Activated CD4-positive, alpha-beta T cell treated with anti-CD3 and anti-CD28 coated beads, Interleukin-10, Interleukin-2, amounts not matched to agents 100 ng/mL and 50 ng/mL, durations not matched to agents 16 hours and 8 hours (primary cell): ENCODE measurements around the gene TLE4.

Experiments used
- DNase-seq: peaks from one replicate; pipeline ENCODE4 v3.0.0-alpha.2; 2020

TLE4 gene

GRCh38 chr9:79694676-79695400, 123.1 kb downstream of the TLE4 start:
- peak; percentile 21 for DNase-seq

- peak; percentile 37 for DNase-seq
These were observed 123.9 kb downstream of the TLE4 start for GRCh38 chr9:79695531-79696175.

GRCh38 chr9:79698967-79699366, 127.2 kb downstream of the TLE4 start:
- no peak for DNase-seq

GRCh38 chr9:79699479-79699878, 127.7 kb downstream of the TLE4 start:
- DNase-seq: no peak

- DNase-seq: no peak
These were observed 129.0 kb downstream of the TLE4 start for GRCh38 chr9:79700607-79701360.

- no peak for DNase-seq
These were observed 129.9 kb downstream of the TLE4 start for GRCh38 chr9:79701651-79702050.

- no peak for DNase-seq
These were observed 133.9 kb downstream of the TLE4 start for GRCh38 chr9:79705704-79706103.

- DNase-seq: no peak
These were observed 134.7 kb downstream of the TLE4 start for GRCh38 chr9:79706512-79706911.

GRCh38 chr9:79707589-79707988, 135.8 kb downstream of the TLE4 start:
- DNase-seq: peak; percentile 35

GRCh38 chr9:79708541-79708940, 136.8 kb downstream of the TLE4 start:
- no peak for DNase-seq

GRCh38 chr9:79709743-79710674, 138.2 kb downstream of the TLE4 start:
- no peak for DNase-seq

- no peak for DNase-seq
These were observed 140.1 kb downstream of the TLE4 start for GRCh38 chr9:79711874-79712273.

- DNase-seq: no peak
These were observed 147.3 kb downstream of the TLE4 start for GRCh38 chr9:79719021-79719420.

- DNase-seq: no peak
These were observed 148.2 kb downstream of the TLE4 start for GRCh38 chr9:79719989-79720388.

GRCh38 chr9:79731171-79731890, 159.6 kb downstream of the TLE4 start:
- DNase-seq: peak; percentile 58

GRCh38 chr9:79735023-79735779, 163.4 kb downstream of the TLE4 start:
- DNase-seq: no peak

GRCh38 chr9:79736051-79736450, 164.3 kb downstream of the TLE4 start:
- DNase-seq: no peak

- no peak for DNase-seq
These were observed 169.6 kb downstream of the TLE4 start for GRCh38 chr9:79741381-79741780.

GRCh38 chr9:79742110-79742721, 170.5 kb downstream of the TLE4 start:
- no peak for DNase-seq

GRCh38 chr9:79744521-79744920, 172.8 kb downstream of the TLE4 start:
- no peak for DNase-seq
